Stimulated activated naive CD4-positive, alpha-beta T cell (primary cell): ENCODE measurements around the gene GRAP.
A peak's percentile ranks its signal among the peaks of the same experiment; 100 is the strongest.

Experiments used
- DNase-seq, 6 experiments: peaks; one replicate each; lab custom pipeline; 2025; lab: John Stamatoyannopoulos, UW

GRAP gene

GRCh38 chr17:19018600-19018950, 28.2 kb downstream of the GRAP start:
- DNase-seq, result no peak

GRCh38 chr17:19017804-19018599, 28.8 kb downstream of the GRAP start:
- DNase-seq, result no peak

GRCh38 chr17:19017401-19017800, 29.4 kb downstream of the GRAP start:
- DNase-seq, result no peak

GRCh38 chr17:19016881-19017280, 29.9 kb downstream of the GRAP start:
- DNase-seq, result no peak

GRCh38 chr17:19016297-19016696, 30.5 kb downstream of the GRAP start:
- DNase-seq, result no peak

GRCh38 chr17:19015428-19015827, 31.3 kb downstream of the GRAP start:
- no peak for DNase-seq

GRCh38 chr17:19014628-19015215, 32.0 kb downstream of the GRAP start:
- no peak for DNase-seq

GRCh38 chr17:19013806-19014627, 32.7 kb downstream of the GRAP start:
- DNase-seq, result no peak

- DNase-seq, result no peak
Observed at GRCh38 chr17:19013226-19013625, 33.5 kb downstream of the GRAP start.

GRCh38 chr17:19012171-19013080, 34.3 kb downstream of the GRAP start:
- no peak for DNase-seq

- no peak for DNase-seq
Observed at GRCh38 chr17:19011581-19011980, 35.2 kb downstream of the GRAP start.

GRCh38 chr17:19010729-19011505, 35.8 kb downstream of the GRAP start:
- DNase-seq, result no peak

GRCh38 chr17:19009970-19010369, 36.8 kb downstream of the GRAP start:
- DNase-seq, result no peak

- DNase-seq, result no peak
Observed at GRCh38 chr17:19006698-19007097, 40.1 kb downstream of the GRAP start.

GRCh38 chr17:19005789-19006430, 40.8 kb downstream of the GRAP start:
- no peak for DNase-seq

- DNase-seq, result no peak
Observed at GRCh38 chr17:19005137-19005773, 41.5 kb downstream of the GRAP start.

GRCh38 chr17:19004421-19005136, 42.2 kb downstream of the GRAP start, which contains the start of gene FAM83G:
TSS of gene FAM83G (minus strand) at chr17:19004764. CDS start at chr17:19004041, 723 bp downstream.
- peak; percentile 63 to 78 (median 72) for DNase-seq

- DNase-seq, result peak in 3 of 6 experiments; percentile 40 to 57 (median 55)
Observed at GRCh38 chr17:19003543-19004420, 43.0 kb downstream of the GRAP start.
